ENCODE results near the gene AKAP13.

The AKAP13 gene

GRCh38 chr15:85722374-85723152, 342.2 kb downstream of the AKAP13 start:
- no peak for DNase-seq

DNA sequence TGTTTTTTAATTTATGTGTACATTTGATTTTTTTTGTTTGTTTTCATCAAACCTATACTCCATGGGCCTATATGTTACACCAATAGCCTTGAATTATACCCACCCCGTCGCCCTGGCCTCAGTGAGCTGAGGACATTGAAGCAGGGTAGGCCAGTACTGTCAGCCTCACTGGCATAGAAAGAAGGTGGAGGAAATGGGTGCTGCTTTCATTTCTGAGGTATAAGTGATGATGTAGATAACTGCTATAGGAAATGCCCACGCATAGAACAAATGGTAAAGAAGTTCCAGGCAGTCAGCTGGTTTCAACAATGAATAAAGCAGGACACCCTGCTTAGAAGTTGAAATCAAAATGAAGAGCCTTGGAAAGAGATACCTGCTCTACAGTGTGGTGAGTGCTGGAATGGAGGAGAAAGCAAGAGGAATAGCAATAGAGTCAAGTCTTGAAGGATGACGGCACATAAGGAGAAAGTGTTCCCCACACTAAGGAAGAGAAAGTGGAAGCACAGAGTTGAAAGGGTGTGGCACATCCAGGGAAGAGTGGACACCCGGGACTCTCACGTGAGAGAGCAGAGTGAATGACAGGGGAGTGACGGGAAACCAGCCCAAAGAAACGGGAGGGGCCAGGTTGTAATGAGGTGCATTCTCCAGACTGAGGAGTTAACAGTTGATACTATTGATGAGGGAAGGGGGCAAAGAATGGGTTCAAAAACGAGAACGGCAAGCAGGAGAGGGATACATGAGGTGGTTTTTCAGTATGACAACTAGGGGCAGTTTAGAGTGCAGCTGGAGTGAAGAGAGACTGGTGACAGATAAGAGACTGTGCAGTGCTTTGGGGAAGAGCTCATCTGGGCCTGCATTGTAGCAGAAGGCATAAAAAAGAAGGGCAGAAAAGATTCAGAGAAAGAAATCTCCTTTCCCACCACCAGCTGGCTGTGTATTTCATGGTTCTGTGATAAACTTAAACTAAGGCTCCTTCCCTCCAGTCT, 343.9 kb downstream of the AKAP13 start:
- DNase-seq, result peak; percentile 46

DNA sequence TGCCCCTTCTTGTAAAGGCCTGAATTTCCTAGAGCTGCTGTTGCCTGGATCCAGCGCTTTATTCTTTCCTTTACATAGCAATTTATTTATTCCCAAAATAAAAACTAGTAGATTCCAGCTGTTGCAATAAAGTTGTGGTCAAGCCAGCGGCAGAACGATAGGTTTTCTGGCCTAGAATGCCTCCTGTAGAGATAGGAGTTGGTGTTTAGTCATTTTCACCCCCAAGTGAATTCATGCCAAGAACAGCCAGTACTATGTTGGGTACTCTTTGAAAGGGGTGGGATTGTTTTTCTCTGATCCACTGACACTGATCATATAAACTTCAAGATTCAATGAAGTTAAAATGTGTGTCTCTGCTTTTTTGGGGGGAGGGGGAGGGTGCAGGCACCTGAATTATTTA, 344.6 kb downstream of the AKAP13 start:
- no peak for DNase-seq

DNA sequence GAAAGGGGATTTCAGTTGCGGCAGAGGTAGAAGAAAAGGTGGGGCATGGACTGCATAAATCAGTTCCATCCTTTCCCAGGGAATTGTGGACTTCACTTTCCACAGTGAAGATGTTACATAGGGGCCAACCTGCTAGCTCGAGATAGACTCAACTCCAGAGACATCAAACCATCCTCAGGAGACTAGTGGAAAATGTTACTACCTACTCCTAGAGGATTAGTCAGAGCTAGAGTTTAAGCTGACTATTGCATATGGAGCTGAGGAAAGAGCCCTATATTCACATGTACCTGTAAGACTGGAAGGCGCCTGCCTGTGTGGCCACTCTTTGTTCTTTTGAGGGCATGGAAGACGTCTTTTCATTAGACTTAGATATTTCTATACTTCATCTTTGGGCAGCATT, 345.2 kb downstream of the AKAP13 start:
- DNase-seq, result no peak

DNA sequence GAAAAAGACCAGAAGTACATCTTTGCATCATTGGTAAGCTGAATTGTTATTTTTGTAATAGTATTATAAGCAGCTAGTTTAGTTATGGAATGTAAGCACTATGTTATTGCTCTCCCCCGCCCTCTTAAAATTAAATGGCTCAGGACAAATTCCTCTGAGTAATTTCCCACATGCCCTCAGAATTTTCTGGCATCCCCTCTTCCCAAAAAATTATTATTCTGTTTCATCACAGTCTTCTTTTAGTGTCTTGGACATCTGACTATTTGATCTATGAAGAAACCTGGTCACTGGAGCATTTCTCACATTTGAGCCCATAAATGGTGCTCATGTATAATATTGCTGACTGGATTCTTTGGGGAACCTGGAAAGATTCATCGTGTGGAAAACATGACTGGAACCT, 346.1 kb downstream of the AKAP13 start:
- DNase-seq, result no peak

- DNase-seq, result no peak
These were observed 346.7 kb downstream of the AKAP13 start for GRCh38 chr15:85727068-85727467.

- DNase-seq, result peak; percentile 78
These were observed 349.8 kb downstream of the AKAP13 start for GRCh38 chr15:85730001-85730820.

- no peak for DNase-seq
These were observed 353.0 kb downstream of the AKAP13 start for GRCh38 chr15:85733416-85733815.

GRCh38 chr15:85737061-85737460, 356.7 kb downstream of the AKAP13 start:
- DNase-seq, result no peak

DNA sequence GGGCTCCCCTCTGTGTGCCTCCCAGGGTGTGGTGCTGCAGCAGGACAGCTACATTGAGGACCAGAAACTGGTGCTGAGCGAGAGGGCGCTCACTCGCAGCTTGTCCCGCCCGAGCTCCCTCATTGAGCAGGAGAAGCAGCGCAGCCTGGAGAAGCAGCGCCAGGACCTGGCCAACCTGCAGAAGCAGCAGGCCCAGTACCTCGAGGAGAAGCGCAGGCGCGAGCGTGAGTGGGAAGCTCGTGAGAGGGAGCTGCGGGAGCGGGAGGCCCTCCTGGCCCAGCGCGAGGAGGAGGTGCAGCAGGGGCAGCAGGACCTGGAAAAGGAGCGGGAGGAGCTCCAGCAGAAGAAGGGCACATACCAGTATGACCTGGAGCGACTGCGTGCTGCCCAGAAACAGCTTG, 360.6 kb downstream of the AKAP13 start:
- no peak for DNase-seq

DNA sequence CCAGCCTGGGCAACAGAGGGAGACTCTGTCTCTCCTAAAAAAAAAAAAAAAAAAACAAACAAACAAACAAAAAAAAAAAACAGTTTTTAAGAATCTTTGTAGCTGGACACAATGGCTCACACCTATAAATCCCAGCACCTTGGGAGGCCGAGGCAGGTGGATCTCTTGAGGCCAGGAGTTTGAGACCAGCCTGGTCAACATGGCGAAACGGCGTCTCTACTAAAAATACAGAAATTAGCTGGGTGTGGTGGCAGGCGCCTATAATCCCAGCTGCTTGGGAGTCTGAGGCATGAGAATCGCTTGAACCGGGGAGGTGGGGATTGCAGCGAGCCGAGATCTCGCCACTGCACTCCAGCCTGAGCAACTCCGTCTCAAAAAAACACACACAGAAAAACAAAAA, 361.3 kb downstream of the AKAP13 start:
- DNase-seq, result no peak

GRCh38 chr15:85742186-85742821, 361.9 kb downstream of the AKAP13 start:
- DNase-seq, result no peak

DNA sequence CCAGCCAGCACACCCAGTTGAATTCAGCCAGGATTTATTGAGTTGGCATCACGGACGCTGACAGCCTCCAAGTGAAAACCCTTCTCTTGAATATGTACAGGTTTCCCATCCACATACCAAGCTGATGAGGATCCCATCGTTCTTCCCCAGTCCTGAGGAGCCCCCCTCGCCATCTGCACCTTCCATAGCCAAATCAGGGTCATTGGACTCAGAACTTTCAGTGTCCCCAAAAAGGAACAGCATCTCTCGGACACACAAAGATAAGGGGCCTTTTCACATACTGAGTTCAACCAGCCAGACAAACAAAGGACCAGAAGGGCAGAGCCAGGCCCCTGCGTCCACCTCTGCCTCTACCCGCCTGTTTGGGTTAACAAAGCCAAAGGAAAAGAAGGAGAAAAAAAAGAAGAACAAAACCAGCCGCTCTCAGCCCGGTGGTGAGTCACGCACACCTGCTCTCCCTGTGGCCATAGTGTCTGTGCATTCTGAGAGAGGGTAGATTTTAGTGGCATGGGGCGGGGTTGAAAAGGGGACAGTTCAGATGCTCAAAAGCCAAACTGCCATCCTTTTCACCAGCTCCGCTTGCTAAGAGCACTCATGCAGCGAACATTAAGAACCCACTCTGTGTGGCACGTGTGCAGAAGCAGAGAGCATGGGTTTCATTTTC, 363.1 kb downstream of the AKAP13 start:
- no peak for DNase-seq

DNA sequence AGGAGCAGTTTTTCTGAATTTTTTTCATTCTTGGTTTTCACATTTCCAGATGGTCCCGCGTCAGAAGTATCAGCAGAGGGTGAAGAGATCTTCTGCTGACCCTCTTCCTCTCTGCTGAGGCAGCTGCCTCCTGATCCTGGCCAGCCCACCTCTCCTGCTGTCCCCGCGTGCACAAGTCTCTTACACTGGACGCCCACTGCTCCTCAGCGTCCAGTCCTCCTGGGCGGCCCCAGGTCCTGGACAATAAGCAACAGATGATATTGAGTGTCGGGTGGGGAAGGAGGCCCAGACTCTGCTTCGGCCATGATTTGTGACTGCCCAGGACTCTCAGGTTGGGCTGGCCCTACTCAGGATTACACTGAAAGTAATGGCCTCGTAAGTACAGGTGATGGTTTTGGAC, 364.2 kb downstream of the AKAP13 start:
- DNase-seq, result no peak

DNA sequence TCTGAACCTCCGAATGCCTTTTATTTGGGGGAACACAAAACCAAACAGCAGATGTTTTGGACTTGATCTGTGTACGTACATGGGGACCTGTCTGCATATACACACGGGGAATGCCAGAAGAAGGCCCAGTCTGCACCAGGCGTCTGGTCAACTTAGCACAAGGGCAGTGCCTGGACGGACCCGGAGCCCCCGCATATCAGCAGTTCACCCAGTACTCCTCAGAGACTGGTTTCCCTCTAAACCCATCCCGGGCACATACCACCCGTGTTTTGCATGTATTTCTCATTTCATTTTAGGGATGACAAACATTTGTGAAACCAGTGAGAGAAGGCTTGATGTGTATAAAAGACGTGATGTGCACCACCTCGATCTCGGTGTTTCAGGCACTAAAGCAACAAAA, 364.6 kb downstream of the AKAP13 start:
- no peak for DNase-seq

GRCh38 chr15:85745525-85746150, 365.2 kb downstream of the AKAP13 start:
- no peak for DNase-seq

DNA sequence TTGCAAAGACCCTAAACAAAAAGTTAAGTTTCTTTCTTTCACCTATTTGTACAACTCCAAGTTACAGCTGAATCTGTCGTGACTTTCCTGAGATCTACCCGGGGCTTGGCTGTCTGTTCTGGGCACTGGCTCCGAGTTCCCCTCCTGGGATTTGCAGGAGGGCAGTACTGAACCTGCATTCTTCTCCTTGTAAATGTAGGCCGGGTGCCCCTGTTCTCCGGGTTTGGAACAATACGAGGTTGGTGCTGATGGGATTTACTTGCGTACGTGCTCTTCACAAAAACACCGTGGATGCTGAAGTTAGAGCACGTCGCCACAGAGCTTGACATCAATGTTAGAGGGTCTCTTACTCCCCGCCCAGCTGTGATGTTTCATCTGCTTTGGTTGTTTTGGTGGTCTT, 366.2 kb downstream of the AKAP13 start:
- no peak for DNase-seq

DNA sequence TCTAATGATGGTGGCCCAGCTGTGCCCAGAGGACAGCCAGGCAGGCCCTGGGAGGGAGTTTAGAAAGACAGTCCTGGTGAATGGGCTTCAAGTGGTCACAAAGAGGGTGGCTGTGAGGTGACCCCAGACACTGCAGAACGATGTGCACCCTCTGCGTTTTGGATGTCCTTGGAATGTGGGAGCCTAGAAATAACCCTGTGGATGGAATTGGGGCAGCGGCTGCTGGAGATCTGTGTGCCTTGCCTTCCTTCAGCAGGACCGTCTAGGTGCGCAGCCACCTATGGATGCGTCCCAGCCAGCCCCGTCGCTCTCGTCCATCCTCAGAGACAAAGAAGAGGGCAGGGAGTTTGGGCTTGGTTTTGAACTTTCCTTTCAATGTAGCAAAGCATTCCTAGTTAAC, 367.8 kb downstream of the AKAP13 start:
- no peak for DNase-seq

GRCh38 chr15:85748729-85749128, 368.3 kb downstream of the AKAP13 start:
- no peak for DNase-seq

DNA sequence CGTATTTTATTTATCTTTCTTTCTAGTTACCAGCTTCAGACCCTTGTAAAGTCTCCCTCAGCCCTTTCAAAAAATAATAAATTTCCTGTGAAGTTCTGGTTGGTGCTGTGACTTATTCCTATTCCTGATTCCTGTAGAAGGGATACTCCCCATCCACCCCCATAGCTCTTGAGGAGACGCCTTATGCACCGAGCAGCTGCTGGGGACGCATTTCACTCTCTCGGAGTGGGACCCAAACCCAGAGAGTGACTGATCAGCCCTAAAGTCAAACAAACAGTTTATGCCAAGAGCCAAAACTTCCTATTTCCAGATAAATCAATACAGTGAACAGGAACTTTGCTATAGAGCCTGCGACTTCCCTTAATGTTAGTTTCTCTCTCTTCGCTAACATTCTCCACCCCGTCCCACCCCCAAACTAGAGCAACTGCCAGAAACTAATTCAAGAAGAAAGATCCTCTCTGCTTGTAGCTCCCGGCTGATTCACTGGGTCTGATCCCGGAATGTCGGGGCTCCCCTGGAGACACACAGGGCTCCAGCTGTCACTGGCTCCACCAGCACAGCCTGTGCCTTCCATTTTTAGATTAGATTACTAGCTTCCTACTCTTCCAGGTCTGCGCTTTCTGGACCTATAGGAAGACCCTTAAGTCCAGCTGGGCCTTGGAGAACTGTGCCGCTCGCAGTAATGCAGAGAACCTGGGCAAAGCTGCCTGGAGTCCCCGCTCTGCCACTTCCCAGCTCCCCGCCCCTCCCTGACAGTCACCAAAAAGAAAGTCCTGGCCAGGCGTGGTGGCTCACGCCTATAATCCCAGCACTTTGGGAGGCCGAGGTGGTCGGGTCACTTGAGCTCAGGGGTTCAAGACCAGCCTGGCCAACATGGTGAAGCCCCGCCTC, 369.1 kb downstream of the AKAP13 start:
- no peak for DNase-seq
